GM18861 (cell line): ENCODE data around the gene RDH14.

Experiments used
- ATAC-seq: cut with Tn5 transposase; IDR thresholded peaks from one replicate; pipeline ENCODE4 v1.9.1; 2021; ENCODE audit not compliant: unreplicated experiment

The RDH14 gene

DNA sequence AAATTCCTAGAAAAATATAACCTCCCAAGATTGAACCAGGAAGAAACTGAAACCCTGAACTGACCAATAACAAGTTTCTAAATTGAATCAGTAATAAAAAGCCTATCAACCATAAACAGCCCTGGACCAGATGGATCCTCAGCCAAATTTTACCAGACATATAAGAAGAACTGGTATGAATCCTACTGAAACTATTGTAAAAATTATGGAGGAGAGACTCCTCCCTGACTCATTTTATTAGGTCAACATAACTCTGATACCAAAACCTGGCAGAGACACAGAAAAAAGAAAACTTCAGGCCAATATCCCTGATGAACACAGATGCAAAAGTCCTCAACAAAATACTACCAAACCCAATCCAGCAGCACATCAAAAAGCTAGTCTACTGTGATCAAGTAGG is 17.6 kb upstream of the RDH14 start:
- ATAC-seq = no peak

DNA sequence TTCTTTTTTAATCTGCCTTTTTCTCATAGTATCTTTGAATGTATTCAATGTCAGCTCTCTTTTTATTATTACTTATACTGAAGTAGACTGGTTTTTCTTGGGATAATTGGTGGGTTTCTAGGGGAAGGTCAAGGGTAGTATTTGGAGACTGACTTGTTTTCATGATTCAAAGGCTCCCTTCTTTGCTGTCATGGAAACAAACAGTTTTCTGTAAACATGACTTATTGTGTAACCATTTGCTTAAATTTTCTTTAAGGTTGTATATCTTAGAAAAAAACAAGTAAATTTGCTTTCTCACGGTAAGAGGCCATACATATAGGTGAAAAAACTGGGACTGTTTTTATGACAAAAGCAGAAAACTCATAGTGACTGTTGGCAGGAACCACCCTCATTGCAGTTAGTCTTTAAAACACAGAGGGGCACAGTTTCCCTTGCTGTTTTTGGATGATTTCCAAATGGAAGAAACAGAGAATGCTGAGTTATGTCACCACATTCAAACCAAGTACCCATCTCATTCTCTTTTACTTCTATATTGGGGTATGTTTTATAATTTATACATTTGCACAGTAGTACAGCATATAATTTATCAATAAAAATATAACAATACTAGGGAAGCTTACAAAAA is 5.8 kb upstream of the RDH14 start:
- ATAC-seq = no peak

DNA sequence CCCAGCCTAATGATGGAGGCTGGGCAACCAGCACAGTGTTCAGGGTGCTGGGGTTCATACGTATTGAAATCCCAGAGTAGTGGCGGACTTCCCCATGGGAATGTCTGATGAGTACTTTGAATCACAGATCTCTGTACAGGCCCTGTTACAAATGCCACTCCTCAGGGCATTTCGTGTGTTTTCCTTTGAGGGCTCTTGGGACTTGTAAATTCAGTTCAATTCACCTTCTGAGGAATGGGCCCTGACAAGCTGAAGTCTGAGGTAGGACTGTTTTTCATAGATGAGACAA is 288 bp upstream of the RDH14 start:
- no peak for ATAC-seq

DNA sequence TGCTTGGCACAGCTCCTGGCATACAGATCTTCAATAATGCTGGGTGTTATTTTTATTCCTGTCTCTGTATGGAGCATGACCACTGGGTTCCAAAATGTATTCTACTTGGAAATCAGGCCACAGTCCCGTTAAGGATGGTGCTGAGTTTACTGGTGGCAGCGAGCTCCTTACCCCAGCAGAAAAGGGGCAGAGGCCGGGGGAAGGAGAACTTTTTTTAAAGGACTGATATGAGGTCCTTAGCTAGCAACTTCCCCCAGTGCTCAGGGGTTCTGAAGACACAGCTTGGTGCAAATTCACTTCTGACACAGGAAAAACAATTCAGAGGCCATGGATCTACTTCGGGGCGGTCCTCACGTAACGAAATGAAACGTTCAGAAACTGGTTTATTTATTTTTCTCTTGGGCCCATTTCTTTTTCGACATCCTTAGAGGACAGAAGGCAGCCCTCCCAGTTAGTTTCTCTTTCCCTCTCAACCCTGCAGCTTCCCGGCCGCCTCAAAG is 872 bp downstream of the RDH14 start:
- ATAC-seq = no peak

DNA sequence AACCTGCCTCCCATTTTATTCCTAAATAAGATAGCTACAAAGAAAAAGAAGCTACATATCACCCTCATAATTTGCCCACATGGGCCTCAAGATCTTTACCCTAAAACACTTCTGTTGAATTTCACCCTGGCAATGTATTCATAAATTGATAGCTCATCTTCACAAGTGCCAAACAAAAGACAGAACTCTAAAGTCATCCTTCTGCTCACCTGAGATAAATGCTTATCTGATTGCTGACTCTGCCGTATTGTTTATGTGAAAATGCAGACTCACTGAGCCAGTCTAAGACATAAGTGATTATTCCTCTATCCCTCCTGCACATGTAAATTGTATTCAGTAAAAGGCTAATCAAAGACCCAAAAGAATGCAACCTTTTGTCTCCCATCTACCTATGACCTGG is 2.0 kb downstream of the RDH14 start:
- no peak for ATAC-seq

DNA sequence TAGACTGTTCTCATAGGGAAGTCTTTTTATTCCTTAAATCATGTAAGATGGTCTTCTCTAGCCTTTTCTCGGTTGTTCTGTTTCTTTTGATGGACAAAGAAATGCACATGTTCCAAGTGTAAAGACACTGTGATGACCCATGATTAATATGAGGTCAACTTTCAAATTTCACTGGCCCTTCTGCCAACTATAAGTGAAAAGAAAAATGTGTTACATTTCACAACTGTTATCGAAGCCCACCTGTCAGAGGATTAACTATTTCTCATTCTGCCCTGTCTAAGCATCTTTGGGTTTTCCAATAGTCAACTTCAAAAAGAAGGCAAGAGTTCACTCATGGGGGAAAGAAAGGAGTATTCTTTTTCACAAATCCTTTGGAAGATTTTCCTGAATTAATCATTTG is 3.3 kb downstream of the RDH14 start:
- ATAC-seq = no peak

DNA sequence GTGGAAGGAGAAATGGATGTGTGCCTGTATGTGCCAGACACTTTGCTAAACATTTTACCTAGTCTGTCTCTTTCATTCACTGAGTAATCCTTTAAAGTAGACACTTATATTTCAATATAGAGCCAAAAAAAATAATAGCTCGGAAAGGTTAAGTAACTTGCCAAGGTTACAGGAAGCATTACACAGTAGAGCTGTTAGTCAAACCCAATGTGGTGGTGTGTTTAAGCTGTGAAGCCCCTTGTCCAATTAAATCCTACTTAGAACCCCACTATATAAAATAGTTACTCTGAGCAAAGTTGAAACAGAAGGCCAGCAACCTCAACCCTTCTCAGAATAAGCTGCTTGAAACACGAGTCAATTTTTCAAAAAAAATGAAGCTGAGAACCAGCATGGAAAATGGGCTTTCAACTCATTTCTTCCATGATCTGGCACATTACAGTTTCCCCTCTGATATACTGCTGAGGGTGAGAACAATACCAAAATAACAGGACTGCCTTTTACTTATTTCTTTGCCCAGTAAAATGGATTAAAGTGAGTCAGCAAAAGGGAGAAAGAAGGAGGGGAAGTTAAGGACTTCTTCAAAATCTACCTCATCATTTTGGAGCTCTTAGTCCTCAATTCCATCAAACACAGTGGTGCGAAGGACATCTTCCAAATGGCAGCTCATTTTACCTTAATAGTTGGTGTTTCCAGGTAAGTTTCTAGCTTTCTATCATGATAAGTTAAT is 7.9 kb downstream of the RDH14 start:
- ATAC-seq = no peak

DNA sequence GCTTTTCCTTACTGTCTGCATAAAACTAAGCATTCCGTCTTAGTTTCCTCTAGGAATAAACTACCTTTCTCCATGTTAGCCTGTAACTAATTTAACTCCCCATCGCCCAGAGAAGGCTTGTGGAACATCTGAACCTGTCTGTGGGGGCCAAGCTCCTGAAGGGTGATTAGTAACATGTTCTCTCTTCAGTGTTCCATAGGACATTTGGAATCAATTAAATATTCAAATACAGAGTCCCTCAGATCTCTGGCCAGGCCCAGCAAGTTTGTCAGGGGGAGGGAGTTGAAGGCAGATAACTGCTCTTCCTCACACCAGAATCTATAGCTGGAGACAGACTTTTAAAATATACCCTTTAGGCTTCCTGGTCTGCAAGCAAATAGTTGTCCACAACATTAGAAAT is 8.8 kb downstream of the RDH14 start:
- no peak for ATAC-seq

DNA sequence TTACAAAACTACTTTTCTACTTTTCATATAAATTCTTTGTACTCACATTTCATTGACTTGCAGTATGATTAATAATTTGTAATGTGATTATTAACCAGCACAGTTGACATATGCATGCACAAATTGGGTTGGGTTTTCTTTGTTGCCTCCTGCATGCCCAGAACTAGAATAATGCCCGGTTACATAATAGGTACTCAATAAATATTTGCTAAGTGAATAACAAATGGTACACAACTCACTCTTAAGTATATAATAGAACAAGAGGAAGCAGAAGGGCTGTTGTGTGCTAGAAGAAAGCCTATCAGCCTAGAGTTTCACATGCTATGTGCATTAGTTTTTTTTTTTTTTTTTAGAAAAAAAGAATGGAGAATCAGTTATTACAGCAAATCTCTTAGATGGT is 9.3 kb downstream of the RDH14 start:
- ATAC-seq = no peak

DNA sequence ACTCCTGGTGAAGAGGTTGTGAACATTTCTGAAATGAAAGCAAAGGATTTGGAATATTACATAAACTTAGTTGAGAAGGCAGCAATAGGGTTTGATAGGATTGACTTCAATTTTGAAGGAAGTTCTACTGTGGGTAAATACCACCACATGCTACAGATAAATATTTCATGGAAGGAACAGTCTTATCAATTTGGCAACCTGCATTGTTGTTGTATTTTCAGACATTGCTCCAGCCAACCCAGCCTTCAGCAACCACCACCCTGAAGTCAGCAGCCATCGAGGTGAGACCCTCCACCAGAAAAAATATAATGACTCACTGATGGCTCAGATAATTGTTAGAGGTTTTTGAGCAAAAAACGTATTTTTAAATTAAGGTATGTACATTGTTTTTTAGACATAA is 10.0 kb downstream of the RDH14 start:
- no peak for ATAC-seq

DNA sequence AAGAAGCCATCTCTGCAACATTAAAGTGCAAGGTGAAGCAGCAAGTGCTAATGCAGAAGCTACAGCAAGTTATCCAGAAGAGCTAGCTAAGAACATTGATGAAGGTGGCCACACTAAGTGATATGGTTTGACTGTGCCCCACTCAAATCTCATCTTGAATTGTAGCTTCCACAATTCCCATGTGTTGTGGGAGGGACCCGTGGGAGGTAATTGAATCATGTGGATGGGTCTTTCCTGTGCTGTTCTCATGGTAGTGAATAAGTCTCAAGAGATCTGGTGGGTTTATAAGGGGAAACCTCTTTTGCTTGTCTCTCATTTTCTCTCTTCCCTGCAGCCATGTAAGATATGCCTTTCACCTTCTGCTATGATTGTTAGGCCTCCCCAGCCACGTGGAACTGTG is 11.4 kb downstream of the RDH14 start:
- no peak for ATAC-seq

DNA sequence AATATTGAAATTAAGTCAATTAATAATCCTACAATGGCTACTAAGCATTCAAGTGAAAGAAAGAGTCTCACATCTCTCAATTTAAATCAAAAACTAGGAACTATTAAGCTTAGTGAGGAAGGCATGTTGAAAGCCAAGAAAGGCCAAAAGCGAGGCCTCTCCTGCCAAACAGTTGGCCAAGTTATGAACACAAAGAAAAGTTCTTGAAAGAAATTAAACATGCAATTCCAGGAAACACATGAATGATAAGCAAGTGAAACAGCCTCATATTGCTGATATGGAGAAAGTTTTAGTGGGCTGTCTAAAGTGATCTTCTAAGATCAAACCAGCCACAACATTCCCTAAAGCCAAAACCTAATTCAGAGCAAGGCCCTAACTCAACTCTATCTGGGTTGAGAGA is 11.8 kb downstream of the RDH14 start:
- ATAC-seq = no peak

DNA sequence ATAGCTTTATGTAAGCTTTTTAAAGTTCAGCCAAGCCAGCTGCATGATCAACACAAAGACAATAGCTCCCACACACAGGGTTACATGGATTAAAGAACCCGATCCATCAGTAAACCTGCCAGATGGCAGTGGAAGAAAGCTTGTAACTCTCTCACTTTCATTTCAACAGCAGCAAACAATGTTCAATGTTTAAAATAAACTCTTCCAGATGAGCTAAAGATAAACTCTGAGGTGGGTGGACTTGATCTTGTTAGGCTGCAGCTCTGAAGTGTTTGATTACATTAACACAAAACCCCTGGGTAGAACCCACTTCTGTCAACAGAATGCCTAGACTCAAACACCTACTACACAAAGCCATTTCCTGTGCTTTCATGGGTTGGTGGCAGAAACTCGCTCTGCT is 13.9 kb downstream of the RDH14 start:
- ATAC-seq = no peak

DNA sequence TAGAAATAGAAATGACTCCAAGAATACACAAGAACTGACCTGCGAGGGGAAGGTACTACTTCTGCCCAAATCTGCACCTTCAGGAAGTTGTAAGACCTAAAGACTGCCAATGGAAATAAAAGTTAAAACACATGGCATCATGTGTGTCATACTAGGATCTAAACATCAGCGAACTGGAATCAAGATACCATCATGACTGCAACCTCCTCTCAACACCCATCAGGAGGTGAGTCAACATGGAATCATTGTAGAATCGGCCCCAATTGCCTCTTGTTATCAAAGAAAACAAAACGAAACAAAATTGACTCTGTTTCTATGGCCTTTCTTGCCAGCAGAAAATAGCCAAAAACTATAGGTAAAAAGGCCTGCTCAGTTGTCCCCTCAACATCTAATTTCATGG is 15.1 kb downstream of the RDH14 start:
- ATAC-seq = no peak

DNA sequence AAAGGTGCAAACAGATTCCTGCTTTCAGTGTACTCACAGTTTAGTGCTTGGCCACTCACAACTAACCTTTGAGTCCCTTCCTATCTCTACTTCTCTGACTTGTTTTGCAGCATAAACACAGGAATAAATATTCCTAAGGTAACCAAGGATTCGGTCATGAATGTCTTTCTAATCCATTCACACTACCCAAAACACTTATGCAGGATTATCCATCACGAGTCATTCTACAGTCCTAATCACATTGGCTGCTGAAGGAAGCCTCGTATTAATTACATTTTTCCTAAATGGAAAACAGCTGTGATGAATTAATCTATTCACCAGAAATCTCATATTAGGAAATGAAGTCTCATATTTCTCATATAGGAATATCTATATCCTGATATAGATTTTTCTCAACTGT is 16.3 kb downstream of the RDH14 start:
- no peak for ATAC-seq

DNA sequence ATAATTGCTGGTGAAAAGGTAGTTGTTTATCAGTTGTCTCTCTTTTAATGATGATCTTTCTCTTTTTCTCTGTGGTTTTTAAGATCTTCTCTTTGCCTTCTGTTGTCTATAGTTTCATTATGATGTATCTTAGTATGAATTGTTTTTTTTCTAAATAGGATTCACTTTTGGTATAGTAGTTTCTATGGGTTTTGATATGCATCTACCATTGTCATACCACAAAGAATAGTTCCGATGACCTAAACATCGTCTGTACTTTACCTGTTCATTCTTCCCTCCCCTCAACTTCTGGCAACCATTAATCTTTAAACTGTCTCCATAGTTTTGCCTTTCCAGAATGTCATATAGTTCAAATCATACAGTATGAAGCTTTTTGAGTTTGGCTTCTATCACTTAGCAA is 19.6 kb downstream of the RDH14 start:
- ATAC-seq = no peak

DNA sequence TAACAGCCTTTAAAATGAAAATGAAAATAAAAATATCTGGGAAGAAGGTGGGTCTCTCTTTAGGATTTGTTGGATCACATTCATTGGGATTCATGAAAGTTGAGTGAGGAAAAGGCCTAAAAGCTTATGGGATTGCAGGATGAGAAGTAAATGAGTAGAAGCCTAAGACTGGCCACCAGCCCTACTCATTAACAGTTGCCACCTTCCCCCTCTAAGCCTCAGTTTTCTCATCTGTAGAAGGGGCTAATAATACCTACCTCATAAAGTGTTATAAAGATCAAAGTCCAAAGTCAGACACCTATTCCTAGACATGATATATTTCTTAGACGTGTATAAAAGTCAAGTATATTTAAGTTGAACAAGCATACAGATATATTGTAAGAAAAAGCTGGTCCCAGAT is 23.8 kb downstream of the RDH14 start:
- ATAC-seq = no peak

DNA sequence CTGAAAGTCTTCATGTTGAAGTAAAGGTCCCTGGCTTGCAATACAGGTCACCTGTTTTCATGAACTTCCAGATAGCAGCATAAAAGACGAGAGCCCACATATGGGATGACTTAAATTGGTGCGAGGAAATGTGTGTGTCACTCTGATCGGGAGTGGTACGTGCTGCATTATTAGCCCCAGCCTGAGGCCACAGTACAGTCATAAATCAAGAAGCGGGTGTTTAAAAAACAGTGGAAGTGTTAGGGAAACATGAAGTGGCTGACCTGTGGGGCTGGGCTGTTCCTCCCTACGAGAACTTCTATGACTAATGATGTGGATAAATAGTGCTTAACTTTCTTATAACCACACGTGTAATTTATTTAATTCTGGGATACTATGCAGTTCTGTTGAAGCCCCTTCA is 24.4 kb downstream of the RDH14 start:
- no peak for ATAC-seq

DNA sequence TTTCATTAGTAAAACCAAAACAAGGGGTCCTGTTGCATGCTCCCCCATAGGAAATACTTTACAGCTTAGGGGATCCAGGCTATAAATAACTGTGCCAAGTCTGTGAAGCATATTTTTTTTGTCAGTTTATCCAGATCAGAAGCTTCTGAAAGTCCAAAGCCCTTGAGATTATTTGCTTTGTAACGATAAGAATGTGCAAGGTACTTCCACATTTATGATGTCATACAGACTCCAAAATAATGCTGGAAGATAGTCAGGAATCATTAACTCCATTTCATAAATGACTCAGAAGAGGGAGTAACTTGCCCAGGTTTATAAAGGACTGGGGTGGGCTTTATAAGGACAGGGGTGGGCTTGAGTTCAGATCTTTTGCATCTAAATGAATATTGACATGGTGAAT is 29.3 kb downstream of the RDH14 start:
- ATAC-seq = no peak

DNA sequence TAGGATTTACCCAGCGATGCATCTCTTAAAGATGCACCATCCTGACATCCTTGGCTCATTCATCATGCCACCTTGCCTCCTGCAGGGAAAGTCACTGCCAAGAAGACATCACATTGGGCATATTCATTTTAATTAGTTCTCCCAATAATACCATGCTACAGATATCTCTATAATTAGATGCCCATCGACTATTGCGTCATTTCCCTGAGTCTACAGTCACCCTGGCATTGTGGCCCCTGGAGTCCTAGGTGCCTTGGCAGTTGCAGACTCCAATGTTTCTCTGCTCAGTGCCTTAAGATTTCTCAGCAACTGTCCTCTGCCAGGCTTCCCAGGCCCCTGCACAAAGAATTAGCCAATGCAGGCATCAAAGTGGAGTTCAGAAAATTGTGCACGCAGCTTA is 32.6 kb downstream of the RDH14 start:
- ATAC-seq = no peak

DNA sequence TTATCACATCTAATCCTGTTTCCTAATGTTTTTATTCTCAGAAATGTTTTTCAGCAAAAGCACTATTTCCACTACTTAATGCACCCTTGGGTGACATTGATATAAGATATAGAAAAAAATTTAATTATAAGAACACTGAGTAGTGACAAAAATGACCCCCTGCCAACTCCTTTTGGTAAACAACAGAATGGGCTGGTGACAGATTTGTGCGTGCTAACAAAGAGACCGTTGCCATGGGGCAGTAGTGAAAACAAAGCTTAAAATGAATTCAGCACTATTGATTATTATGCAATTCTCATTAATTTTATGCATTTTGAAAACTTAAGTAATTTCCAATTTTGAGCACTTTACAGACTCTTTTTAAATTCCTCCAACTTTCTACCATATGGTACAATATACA is 33.1 kb downstream of the RDH14 start:
- no peak for ATAC-seq

DNA sequence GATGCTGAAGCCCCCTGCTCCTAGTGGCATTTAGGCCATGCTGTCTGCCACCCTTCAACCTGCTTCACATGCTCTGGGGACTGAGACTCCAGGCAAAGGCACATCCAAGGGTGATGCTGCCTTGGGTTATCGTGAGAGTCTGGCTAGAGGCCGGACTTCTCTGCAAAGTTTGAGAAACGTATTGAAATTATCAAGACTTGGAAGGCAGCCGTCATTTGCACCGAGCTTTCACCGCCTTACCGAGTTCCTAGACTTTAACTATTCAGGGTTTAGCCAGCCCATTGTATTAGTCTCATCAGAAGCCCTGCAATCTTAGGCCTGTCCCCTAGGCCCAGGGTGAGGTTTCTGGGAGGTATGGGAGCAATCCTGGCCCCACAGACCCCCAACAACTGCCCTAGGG is 34.0 kb downstream of the RDH14 start:
- no peak for ATAC-seq

DNA sequence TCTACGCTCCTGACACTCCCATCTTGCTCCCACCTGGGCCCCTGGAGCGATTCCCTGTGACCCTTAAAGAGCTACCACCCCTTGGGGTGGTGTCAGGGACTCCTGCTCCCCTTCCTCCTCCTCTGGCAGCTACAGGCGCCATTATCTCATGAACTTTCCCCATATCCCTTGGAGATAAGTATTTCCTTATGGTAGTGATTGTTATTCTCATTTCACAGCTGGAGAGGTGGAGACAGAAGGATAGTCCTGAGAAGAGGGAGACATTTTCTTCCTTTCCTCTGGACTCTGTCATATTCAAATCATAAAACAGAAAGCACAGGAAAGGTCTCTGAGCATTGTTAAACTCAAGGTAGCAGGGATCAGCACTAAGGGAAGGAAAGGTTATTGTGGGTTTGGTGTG is 34.6 kb downstream of the RDH14 start:
- ATAC-seq = no peak
